HG03025 (cell line): Measurements from ENCODE around the gene DPM1.

ENCODE experiments used
- ATAC-seq: cut with Tn5 transposase; IDR thresholded peaks from one replicate; pipeline ENCODE4 v1.9.1; 2021; ENCODE audit warnings: mild to moderate bottlenecking, moderate library complexity; ENCODE audit not compliant: unreplicated experiment, low FRiP score

DPM1 gene

GRCh38 chr20:50931306-50932015 lies 26.9 kb downstream of the DPM1 start, which contains the start of gene ADNP:
ADNP (minus strand) TSS chr20:50931437; CDS start chr20:50903996, 27,441 bp downstream.
- peak; percentile 65 for ATAC-seq

GRCh38 chr20:50930976-50931305 lies 27.4 kb downstream of the DPM1 start:
- ATAC-seq = peak; percentile 25

GRCh38 chr20:50930139-50930975 lies 28.0 kb downstream of the DPM1 start:
- no peak for ATAC-seq

DNA sequence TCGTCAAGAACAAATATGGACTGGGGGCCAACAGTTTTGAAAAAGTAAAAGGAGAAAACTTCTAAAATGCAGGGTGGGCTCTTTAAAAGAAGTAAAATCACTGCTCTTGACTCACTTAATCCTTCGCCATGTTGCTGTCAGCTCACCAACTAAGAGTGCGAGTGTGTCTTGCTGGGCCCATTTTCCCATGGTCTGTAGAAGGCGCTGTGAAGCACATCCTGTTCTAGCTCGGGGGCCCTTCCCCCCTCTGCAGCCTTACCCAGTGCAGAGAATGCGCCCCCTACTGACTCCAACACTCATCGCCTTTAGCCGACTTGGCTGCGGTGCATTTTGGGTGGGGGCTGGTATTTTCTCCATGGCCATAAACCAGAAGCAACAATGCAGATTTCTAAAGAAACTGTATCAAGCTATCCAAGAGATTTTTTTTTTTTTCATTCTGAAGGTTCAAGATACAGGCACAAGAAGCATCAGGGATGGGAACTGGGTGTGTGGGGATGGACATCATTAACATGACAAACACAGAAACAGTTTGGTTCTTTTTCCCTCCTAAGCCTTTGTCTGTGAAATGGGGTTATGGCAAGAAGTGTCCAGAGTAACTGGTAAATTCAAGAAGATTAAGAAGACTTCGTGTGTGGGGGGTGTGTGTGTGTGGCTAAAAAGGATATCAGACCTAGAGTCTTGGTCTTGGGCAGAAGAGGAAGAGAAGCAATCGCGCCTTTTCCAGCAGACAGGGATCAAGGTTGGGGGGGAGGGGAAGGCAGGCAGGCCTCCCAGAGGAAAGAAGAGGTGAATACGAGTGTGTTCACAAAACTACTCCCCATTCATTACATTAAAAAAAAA lies 28.8 kb downstream of the DPM1 start:
- ATAC-seq = peak; percentile 34

DNA sequence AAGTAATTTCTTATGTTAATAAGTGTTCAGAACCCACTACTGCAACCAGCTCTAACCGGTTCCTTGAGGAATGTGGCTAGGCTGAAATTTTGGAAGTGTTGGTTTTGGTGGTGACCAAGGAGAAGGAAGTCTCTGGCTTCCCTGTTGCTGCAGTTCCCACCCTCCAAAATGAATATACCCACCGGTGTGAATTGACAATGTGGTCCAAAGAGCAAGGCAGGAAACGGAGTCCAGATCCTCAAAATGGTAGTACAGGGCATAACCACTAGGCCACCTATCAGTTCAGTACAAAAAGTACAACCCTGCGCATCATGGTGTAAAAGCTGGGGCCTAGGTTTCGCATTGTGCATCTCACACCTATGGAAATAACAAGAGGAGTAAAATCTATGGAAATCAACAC lies 29.9 kb downstream of the DPM1 start:
- no peak for ATAC-seq

DNA sequence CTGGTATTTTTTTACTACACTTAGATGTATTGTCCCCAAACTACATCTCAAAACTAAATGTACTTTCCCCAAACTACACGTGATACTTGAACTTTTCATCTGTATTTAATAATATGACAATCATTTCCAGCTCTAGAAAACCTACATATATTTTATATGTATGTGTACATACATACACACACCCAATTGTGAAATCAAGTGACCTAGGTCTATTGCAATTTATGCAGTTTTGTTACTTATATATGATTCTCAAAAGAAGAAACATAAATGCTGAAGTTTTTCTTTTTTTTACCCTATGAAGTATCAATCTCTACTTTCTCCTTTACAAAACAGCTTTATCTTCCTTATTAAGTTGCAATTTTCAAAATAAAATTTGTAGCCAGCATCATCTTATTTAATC lies 31.8 kb downstream of the DPM1 start:
- ATAC-seq = no peak

DNA sequence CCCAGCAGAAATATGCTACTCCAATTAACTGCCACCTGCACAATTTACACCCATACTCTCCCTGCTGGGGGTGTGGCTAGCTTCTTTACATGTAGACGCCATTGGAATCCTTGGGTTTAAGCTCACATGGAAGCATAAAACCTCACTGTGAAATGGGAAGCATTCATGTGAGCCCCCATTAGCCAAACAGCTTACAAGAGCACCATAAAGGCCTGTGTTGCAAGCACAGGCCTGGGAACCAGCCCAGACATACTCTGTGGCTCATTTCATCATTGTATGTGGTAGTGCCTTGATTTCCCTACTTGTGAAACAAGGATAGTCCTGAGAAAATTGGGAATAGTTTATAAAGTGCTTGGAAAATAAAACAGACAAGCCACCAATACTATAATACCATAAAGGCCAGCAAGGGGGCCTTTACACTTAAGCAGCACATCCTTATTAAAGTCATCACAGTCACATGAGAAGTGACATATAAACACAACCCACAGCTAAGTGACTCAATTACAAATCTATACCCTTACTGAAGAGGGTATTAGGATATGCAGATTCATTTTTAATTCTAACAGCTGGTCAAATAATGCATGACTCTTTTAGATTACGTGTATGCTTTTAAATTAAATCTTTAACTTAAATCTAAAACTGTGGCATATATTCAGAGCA lies 33.9 kb downstream of the DPM1 start:
- ATAC-seq = no peak

GRCh38 chr20:50921803-50922501 lies 36.4 kb downstream of the DPM1 start:
- ATAC-seq = no peak

GRCh38 chr20:50920997-50921396 lies 37.3 kb downstream of the DPM1 start:
- no peak for ATAC-seq

DNA sequence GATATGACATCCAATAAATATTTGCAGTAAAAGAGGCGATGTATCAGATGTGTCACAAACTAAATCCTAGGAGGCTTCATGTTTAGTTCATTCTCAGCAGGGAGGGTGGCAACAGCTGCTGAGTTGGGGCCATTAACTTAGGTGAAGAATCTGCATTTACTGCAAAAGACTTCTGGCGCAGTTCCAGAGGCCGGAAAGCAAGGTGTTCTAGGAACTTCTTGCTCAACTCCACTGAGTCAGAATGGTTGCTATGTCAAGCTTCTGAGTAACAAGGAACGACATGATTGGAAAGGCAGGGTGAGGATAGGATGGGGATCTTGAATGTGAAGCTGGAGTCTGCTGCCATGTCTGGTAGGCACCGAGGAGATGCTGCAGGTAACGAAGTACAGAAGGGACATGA lies 38.8 kb downstream of the DPM1 start:
- ATAC-seq = no peak

GRCh38 chr20:50918403-50918802 lies 39.9 kb downstream of the DPM1 start:
- no peak for ATAC-seq

DNA sequence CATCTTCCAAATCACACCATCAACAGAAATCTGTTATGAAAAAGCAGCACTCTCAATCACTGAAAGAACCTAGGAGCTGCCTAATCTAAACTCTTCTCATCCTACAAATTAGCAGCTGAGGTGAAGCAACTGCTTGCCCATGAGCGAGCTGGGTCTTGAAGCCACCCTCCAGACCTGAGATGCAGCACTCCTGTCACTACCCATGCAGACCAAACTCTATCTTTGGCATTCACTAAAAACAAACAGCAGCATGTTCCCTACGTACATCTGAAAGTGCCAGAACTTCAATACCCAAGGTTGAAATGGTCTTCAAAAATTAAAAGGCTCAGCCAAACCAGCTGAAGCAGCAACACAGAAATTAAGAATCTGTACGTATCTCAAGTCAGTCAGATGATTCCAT lies 41.4 kb downstream of the DPM1 start:
- no peak for ATAC-seq

DNA sequence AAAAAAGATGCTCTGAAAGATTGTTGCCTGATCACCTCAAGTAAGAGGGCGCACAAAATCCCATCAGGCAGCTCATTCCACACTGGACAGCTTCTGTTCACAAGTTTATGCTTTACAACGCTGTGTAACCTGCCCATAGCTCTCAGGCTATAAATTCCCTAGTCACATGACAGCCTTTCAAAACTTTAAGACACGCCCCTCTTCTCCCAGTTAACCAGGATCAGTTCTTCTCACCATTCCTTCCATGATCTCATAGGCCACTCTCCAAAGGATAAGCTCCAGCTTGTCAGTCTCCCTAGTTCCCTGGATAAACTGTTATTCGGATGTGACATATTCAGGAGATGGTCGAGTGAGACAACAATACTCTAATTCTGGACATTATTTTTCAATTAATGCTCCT lies 42.1 kb downstream of the DPM1 start:
- ATAC-seq = no peak

DNA sequence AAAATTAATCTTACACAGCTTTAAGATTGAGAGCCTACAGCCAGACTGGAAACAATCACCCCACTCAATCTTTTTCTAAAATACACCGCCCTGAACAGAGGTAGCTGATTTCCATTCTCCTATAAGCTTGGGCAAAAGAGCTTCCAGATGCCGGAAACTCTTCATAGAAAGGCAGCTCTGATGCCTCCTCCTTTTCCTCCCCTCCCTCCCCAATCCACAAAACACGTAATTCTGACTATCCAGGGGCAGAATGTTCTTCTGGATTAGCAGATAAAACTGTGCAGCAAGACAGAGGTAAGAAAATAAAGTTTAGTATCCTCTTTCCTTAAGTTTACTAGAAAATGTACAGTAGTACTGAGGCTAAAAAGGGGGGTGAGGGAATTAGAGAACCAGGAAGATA lies 42.9 kb downstream of the DPM1 start:
- ATAC-seq = no peak

DNA sequence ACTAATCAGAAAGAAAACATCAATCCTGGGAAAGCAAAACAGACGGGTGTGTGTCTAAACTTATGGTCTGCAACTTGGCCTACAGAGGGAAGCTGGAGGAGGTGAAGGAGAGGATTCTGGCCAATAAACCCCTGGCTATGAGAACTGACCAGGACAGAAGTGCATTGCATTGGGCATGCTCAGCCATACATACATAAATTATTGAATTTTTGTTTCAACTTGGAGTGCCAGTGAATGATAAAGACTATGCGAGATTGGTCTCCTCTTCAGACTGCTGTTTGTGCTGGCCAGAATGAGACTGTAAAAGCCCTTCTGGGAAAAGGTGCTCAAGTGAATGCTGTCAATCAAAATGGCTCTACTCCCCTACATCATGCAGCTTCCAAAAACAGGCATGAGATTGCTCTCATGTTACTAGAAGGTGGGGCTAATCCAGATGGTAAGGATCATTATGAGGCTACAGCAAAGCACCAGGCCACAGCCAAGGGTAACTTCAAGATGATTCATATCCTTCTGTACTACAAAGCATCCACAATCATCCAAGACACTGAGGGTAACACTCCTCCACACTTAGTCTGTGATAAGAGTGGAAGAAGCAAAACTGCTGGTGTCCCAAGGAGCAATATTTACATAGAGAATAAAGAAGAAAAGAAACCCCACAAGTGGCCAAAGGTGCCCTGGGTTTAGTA lies 44.5 kb downstream of the DPM1 start:
- ATAC-seq = no peak

DNA sequence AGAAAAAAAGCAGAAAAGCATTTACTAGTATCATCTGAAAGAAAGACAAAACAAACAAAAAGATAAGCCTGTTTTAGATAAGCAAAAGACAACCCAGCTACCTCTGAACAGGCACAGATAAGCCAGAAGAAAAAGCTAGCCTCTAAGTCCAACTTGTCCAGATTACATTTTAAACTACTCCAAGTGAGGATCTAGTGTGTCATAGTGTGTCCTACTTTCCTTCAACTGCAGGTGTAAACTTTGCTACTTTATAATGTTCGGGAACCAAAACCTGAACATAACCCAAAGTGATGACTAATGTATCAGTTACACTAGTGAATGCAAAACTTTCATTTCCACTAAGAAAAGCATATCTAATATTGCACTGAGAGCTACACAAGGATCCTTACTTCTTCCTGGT lies 46.6 kb downstream of the DPM1 start:
- peak; percentile 66 for ATAC-seq

DNA sequence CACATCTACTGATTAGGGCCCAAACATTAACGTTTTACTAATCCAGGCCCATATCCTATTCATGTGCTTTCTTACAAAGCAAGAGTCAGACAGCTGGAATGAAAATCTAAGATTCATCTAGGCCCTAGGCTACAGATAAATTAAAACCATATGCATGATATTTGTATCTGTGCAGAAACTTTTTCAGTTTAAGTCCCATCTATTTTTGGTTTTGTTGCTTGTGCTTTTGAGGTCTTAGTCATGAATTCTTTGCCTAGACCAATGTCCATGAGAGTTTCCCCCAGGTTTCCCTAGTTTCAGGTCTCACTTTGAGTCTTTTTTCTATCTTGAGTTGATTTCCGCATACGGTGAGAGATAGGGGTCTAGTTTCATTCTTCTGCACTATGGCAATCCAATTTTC lies 47.3 kb downstream of the DPM1 start:
- no peak for ATAC-seq

- ATAC-seq = no peak
Measured at GRCh38 chr20:50909413-50909812, 48.9 kb downstream of the DPM1 start.

DNA sequence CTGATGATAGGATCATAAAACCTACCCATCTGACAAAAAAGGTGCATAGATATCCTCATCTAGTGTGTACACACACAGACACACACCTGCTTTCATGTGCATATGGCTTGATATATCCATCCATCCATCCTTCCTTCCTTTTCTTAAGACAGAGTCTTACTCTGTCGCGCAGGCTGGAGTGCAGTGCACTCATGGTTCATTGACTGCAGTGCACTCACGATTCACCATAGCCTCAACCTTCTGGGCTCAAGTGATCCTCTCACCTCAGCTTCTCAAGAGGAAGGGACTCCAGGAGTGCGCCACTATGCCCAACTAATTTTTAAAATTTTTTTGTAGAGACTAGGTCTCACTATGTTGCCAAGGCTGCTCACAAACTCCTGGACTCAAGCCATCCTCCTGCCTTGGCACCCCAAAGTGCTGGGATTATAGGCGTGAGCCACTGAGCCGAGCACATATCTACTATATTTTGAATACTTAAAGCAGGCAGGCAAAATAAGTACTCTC lies 54.2 kb downstream of the DPM1 start:
- ATAC-seq = no peak
